GM12865 (cell line): ENCODE data around the gene BZW2.

Experiments
- DNase-seq: peaks from one replicate; pipeline ENCODE4 v3.0.0; 2010; ENCODE audit warnings: low read depth
- H3K4me3 ChIP-seq: 2 replicates; pipeline ENCODE4 v1.5.1; 2011; ENCODE audit warnings: mild to moderate bottlenecking, low read depth, low read length, control low read depth
- CTCF ChIP-seq: IDR thresholded peaks from 2 replicates; pipeline ENCODE4 v1.5.1; 2011; ENCODE audit warnings: low read length, control low read depth, low read depth, inconsistent platforms; ENCODE audit not compliant: insufficient read depth; ENCODE audit errors: missing control alignments

BZW2 gene

DNA sequence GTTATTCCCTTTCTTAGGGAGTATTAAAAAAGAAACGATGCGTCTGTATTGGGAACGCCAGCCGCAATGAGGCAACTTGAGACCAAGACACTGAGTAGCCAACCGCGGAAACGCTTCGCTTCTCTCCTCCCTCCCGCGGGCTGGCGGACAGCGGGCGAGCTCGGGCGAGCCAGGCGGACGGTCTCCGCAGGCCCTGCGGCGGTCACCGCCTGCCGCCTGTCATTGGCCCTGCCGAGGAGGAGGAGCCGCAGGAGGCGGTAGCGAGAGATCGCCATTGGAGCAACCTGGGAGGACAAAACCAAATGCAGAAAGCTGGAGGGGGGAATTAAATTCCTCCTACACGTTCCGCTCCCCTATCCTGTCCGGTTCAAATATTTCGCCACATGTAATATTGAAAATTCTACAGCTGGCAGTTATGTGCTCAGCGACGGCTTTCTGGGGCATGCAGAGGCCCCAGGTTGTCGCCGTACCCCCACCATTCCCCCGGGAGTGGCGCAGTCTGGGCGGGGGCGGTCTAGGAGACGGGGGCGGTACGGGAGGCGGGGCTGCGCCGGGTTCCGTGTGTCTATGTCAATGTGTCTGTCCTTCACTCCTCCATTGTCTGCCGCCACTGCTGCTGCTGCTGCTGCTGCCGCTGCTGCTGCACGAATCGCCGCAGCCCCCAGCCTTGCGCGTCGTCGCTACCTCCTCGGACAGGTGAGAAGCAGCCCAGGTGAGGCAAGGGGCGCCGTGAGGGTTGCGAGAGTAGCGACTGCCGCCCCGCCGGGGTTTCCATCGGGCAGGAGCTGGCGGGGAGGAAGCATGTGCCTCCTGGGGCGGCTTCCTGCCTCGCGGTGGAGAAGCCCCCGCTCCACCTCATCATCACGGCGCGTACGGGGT is at the start of gene BZW2, which contains the start of gene ANKMY2:
TSS of gene BZW2 (plus strand) at position 589 of the 879 bp plus-strand sequence. CDS start 19,263 bp downstream, outside the sequence.
TSS of gene ANKMY2 (minus strand) at position 162 of the 879 bp plus-strand sequence. CDS start 181 bp downstream, outside the sequence.
- TF ChIP-seq CTCF = no peak
- H3K4me3 ChIP-seq = peak within 1 kb of the TSS; percentile 89
- DNase-seq = peak; percentile 96

GRCh38 chr7:16598015-16598414 is 48.0 kb upstream of the BZW2 start:
- H3K4me3 ChIP-seq = no peak overlapping the region
- TF ChIP-seq CTCF = no peak
- no peak for DNase-seq

GRCh38 chr7:16599860-16600259 is 46.1 kb upstream of the BZW2 start:
- no peak for TF ChIP-seq CTCF
- no peak for DNase-seq
- H3K4me3 ChIP-seq = no peak overlapping the region

GRCh38 chr7:16603633-16604032 is 42.3 kb upstream of the BZW2 start:
- TF ChIP-seq CTCF = no peak
- no peak overlapping the region for H3K4me3 ChIP-seq
- no peak for DNase-seq

DNA sequence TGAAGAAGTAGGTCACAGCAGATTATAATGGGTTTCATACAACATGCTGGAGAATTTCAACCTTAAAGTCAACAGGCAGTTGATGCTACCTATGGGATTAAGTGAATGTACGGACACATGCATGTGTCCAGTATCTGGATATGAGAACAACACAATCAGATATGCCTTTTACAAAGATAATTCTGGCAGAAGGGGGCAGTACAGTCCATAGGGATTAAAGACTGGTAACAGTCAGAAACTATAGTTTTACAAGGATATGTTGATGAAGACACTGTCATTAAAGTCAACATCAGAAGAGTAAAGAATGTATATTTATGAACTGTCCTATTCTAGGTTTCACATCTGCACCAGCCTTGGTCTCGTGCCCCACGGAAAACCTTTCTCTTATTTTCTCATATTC is 41.9 kb upstream of the BZW2 start:
- peak; percentile 1 for TF ChIP-seq CTCF
- DNase-seq = no peak
- H3K4me3 ChIP-seq = no peak overlapping the region

DNA sequence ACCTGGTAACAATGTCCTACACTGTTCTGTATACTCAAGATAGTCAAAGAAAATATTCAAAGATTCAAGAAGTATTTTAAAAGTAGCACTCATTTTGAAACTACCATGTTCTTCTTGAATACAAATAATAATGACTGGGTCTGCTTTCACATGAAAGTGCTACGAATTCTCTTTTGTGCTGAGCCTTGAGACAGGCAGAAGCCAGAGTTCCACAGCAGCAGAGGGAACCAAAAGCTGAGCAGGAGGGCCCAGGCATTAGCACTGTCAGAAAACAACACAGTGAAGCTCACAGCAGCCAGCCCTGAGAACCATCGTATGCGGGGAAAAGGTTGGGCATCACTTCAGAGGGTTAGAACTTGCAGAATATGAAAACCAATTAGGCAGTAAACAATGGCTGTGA is 39.3 kb upstream of the BZW2 start:
- DNase-seq = peak; percentile 12
- no peak for TF ChIP-seq CTCF

More for the DNA sequence above, 39.3 kb upstream of the BZW2 start:
- no peak overlapping the region for H3K4me3 ChIP-seq
